ENCODE results near the gene SFTA2. TPM values are rescaled to one million over a fixed set of nuclear protein-coding genes. Genes with fewer than 3 reads are reported as not detected.

Gene SFTA2
- polyA plus RNA-seq, 3 donors = 0.42 to 6.6 TPM; not detected in 1

DNA sequence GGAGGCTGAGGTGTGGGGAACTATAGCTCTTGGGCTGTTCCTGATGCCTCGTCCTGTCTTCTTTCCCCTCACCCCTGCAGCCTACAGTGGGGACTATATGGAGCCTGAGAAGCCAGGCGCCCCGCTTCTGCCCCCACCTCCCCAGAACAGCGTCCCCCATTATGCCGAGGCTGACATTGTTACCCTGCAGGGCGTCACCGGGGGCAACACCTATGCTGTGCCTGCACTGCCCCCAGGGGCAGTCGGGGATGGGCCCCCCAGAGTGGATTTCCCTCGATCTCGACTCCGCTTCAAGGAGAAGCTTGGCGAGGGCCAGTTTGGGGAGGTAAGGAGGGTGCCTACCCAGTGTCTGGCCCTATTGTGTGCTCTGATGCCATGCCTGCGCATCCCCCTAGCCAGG lies 35.4 kb downstream of the SFTA2 start:
- H3K27ac ChIP-seq (ENCODE audit: low read depth, low read length) = no peak overlapping the region
- WGBS, 3 donors = 93 to 95% (median 93%) methylated on average over 13 of the region's 13 CpGs

DNA sequence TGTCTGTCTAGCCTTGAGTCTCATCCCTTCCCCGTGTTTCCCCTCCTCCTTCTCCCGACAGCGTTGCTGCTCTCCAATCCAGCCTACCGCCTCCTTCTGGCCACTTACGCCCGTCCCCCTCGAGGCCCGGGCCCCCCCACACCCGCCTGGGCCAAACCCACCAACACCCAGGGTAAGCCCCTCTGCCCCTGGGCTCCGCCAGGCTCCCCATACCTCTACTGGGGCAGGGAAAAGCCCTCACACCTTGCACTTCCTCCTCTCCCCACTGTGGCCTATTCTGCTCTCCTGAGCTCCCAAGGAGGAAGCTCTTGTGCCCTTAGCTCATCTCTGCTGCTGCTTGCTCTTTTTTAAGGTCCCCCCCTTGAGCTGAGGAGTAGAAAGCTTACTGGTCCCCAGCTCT lies 36.6 kb downstream of the SFTA2 start:
- WGBS, 3 donors = 79 to 88% (median 81%) methylated on average over 10 of the region's 10 CpGs
- H3K27ac ChIP-seq (ENCODE audit: low read depth, low read length) = no peak overlapping the region

DNA sequence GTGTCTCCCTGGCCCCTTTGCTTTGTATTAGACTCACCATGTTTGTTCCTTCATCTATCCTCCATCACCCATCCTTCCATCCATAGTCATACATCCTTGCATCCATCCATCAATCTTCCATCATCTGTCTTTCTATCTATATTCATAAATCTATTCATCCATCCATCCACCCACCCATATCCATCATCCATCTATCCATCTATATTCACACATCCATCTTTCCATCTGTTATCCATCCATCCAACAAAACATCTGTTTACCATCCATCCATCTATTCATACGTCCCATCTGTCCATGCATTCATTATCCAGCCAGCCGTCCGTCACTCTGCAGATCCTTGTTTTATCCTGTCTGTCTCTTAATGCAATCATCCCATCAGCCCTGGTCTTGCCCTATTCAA lies 37.0 kb downstream of the SFTA2 start:
- H3K27ac ChIP-seq (ENCODE audit: low read depth, low read length) = no peak overlapping the region
- WGBS, 3 donors = 89 to 95% (median 94%) methylated on average over 3 of the region's 3 CpGs

DNA sequence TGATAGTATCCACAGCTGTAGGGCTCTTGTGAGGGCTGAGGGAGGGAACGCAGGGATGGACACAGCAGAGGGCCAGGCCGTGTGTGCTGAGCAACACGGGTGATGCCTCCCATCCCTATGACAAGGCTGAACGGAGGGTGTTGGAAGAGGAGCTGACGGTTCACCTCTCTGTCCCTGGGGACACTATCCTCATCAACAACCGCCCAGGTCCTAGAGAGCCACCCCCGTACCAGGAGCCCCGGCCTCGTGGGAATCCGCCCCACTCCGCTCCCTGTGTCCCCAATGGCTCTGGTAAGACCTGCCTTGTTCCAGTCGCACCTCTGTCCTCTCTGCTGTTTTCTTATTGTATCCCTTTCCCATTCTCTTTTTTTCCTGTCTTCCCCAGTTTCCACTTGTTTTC lies 37.6 kb downstream of the SFTA2 start:
- H3K27ac ChIP-seq (ENCODE audit: low read depth, low read length) = no peak overlapping the region
- WGBS, 3 donors = 92% methylated on average over 11 to 12 of the region's 12 CpGs

DNA sequence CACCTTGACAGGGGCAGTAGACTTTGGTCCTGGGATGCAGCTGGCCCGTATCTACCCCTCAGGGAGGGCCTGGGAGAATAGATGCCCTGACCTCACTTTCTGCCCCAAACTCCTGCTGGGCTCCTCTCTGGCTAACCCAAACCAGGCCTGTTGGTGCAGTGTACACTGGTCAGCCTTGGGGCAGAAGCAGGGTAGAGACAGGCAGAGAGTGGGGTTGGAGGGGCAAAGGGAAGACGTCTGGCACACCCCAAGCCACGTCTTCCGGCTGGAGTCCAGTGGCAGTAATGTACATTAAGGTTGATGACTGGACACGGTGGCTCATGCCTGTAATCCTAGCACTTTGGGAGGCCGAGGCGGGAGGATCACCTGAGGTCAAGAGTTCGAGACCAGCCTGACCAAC lies 38.3 kb downstream of the SFTA2 start:
- no peak overlapping the region for H3K27ac ChIP-seq (ENCODE audit: low read depth, low read length)
- WGBS, 3 donors = 92 to 96% (median 92%) methylated on average over 8 of the region's 8 CpGs

DNA sequence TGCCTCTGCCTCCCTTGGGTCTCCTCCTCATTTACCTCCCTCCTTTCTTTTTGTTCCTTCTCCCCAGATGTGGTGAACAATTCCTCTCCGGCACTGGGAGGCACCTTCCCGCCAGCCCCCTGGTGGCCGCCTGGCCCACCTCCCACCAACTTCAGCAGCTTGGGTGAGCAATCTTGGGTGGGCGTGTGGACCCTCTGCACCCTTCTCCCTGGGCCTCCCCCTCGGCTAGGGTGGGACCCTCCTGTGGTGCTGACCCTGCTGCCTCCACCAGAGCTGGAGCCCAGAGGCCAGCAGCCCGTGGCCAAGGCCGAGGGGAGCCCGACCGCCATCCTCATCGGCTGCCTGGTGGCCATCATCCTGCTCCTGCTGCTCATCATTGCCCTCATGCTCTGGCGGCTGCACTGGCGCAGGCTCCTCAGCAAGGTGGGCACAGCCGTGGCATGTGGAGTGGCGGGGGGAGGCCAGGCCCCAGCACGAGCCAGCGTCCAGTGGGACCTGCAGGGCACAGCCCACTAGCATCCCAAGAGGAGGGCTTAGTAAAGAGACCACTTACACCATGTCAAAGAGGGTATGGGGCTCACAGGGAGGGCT lies 38.9 kb downstream of the SFTA2 start:
- no peak overlapping the region for H3K27ac ChIP-seq (ENCODE audit: low read depth, low read length)
- 87 to 90% (median 89%) methylated on average over 15 to 16 of the region's 16 CpGs for WGBS, 3 donors

DNA sequence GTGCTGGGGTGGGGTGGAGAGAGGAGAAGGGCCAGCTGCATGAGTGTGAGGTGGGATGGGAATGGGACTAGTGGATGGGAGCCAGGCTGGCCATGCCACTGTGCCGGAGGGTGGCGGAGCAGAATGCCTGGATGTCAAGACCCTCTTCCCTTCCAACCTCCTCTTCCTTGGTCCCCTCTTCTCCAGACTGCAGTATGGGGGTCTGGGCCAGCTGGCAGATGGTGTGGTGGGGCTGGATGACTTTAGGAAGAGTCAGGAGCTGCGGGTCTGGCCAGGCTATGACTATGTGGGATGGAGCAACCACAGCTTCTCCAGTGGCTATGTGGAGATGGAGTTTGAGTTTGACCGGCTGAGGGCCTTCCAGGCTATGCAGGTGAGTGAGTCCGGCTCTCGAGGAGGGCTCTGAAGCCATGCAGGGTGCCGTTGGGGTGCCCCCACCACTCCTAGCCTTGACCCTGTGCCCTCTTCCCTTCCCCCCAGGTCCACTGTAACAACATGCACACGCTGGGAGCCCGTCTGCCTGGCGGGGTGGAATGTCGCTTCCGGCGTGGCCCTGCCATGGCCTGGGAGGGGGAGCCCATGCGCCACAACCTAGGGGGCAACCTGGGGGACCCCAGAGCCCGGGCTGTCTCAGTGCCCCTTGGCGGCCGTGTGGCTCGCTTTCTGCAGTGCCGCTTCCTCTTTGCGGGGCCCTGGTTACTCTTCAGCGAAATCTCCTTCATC lies 40.0 kb downstream of the SFTA2 start:
- H3K27ac ChIP-seq (ENCODE audit: low read depth, low read length) = no peak overlapping the region
- WGBS, 3 donors = 77 to 88% (median 84%) methylated on average over 21 of the region's 21 CpGs

DNA sequence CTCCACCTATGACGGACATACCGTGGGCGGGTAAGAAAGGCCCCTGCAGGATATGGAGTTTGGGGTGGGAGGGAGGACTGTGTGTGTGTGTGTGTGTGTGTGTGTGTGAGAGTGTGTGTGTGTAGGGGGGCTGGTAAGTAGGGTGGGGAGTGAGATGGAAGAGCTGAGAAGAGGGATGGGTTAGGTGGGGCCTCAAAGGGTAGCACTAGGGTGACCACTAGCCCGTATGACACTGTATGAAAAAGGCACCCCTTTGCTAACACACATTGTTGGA lies 40.6 kb downstream of the SFTA2 start:
- WGBS, 3 donors = 88 to 95% (median 89%) methylated on average over 4 of the region's 4 CpGs
- no peak overlapping the region for H3K27ac ChIP-seq (ENCODE audit: low read depth, low read length)

DNA sequence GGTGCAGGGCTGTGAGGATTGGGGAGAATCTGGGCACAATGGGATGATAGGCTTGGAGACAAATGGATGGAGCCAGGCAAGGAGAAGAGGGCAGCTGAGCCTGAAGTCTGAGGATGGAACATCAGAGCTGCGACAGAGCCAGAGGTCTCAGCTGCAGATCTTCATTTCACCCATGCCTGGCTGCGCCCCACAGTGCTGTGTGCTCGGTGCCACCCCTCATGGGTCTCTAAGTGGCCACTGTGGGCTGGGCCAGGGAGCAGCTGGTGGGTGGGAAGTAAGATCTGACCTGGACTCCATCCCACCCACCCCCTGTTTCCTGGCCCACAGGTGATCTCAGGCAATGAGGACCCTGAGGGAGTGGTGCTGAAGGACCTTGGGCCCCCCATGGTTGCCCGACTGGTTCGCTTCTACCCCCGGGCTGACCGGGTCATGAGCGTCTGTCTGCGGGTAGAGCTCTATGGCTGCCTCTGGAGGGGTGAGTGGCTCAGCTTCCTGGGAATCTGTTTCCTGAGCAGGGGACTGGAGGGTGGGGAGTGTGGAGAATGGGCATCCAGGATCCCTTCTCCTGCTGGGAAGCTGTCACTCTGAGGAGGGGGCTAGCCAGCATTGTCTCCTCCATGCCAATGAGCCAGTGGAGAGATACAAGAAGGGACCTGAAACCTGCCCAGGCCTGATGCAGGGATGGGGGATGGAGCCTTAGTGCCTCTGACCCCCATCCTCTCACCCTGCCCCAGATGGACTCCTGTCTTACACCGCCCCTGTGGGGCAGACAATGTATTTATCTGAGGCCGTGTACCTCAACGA lies 41.1 kb downstream of the SFTA2 start:
- no peak overlapping the region for H3K27ac ChIP-seq (ENCODE audit: low read depth, low read length)
- 86 to 93% (median 86%) methylated on average over 12 of the region's 12 CpGs for WGBS, 3 donors

DNA sequence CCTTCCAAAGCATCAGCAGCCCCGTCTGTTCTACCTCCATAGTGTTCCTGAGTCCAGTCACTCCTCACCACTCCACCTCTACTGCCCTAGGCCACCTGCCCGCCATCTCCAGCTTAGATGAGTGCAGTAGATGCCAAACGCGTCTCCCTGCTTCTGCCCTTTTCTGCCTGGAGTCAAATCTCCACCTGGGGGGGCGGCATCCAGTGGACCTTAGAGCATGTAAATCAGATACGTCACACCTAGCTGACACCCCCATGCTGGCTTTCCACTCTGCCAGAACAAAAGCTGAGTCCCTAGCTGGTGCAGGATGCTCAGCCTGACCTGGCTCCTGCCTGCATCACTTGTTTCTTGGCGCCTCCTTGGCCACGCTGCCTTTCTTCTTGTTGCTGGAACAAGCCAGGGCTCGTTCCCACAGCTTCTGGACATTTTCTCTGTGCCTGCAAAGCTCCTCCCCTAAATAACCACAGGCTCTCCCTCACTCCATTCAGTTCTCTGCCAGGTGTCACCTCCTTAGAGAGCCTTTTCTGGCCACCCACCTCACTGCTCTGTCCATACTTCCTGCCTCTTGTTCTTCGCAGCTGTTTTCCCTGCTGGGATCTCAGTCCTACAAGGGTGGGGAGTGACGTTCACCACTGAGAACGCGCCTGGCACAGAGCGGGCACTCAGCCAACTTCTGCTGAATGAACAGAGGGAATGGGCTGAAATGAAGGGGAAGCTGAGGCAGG lies 41.9 kb downstream of the SFTA2 start:
- H3K27ac ChIP-seq (ENCODE audit: low read depth, low read length) = no peak overlapping the region
- WGBS, 3 donors = 80 to 83% (median 83%) methylated on average over 14 of the region's 14 CpGs

DNA sequence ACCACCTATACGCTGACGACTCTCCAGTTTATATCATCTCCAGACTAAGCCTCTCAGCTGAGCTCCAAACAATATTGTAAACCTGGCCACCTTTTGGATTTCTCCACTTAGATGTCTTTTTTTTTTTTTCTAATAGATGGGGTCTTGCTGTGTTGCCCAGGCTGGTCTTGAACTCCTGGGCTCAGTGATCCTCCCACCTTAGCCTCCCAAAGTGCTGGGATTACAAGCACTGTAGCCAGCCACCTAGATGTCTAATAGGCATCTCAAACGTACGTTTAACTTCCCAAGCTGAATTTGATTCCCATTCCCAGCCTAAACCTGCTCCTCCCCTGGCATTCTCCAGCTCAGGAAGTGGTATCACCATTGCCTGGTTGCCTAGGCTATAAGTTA lies 42.5 kb downstream of the SFTA2 start:
- 78 to 82% (median 81%) methylated on average over 4 of the region's 4 CpGs for WGBS, 3 donors
- H3K27ac ChIP-seq (ENCODE audit: low read depth, low read length) = no peak overlapping the region

DNA sequence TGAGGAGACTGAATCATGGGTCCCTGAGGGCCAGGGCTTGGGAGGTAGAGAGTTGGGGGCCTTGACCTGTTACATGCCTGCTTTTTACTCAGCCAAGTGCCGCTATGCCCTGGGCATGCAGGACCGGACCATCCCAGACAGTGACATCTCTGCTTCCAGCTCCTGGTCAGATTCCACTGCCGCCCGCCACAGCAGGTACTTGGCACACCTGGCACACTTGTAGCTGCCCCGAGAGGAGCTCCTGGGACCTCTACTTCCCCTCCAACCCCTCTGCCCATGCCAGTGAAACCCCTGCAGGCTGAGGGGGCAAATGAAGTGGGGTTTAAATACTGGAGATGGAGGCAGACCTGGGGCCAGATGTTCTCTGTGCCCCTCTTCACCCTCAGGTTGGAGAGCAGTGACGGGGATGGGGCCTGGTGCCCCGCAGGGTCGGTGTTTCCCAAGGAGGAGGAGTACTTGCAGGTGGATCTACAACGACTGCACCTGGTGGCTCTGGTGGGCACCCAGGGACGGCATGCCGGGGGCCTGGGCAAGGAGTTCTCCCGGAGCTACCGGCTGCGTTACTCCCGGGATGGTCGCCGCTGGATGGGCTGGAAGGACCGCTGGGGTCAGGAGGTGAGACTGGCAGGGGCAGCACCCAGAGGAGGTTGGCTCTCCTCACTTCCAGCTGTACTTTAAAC lies 43.0 kb downstream of the SFTA2 start:
- H3K27ac ChIP-seq (ENCODE audit: low read depth, low read length) = no peak overlapping the region
- 91 to 94% (median 92%) methylated on average over 18 of the region's 18 CpGs for WGBS, 3 donors

DNA sequence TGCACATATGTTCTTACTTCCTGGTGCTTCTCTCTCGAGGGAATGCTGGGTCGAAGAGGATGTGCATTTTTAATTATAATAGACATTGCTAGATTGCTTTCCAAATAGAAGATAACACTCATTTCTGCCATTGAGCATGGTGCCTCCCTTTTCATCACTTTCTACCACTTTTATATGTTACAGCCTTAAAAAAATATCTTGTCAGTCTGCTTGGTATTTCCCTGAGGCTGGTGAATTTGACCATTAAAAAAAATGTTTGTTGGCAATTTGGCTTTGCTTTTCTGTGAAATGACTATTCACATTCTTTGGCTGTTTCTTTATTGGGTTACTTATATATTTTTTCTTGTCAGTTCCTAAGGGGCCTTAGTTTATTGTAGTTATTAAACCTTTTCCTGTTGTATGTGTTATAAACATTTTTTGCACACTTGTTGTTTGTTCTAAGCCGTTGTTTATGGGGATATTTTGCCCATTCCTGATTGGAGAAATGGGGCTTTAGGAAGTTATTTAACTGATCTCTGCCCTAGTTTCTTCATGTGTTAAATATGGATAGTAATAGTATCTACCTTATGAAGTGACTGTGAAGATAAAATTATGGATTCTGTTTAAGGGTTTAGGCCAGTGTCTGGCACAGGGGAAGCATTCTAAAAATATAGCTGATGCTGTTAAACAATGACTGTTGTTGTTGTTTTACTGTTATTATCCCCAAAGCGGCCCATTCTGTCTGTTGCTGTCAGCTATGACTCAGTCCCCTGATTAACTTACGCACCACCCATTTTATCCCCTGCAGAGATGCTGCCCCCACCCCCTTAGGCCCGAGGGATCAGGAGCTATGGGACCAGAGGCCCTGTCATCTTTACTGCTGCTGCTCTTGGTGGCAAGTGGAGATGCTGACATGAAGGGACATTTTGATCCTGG lies 43.8 kb downstream of the SFTA2 start:
- 54 to 75% (median 73%) methylated on average over 6 of the region's 6 CpGs for WGBS, 3 donors

DNA sequence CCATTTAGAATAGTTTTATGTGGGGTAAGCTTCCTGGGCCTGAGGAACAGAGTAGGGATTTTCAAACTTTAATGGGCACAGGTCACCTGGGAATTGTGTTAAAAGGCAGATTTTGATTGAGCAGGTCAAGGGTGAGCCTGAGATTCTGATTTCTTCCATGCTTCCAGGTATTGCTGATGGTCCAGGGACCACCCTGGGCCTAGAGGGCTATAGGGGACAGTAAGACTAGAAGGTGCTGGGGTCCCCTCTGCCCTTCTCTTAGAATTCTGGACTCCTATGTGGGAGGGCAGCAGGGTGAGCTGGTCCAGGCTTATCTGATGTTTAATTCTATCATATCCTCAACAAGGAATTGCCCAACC lies 45.1 kb downstream of the SFTA2 start:
- H3K27ac ChIP-seq (ENCODE audit: low read depth, low read length) = no peak overlapping the region

More for the DNA sequence above, 43.8 kb downstream of the SFTA2 start:
- no peak overlapping the region for H3K27ac ChIP-seq (ENCODE audit: low read depth, low read length)

DNA sequence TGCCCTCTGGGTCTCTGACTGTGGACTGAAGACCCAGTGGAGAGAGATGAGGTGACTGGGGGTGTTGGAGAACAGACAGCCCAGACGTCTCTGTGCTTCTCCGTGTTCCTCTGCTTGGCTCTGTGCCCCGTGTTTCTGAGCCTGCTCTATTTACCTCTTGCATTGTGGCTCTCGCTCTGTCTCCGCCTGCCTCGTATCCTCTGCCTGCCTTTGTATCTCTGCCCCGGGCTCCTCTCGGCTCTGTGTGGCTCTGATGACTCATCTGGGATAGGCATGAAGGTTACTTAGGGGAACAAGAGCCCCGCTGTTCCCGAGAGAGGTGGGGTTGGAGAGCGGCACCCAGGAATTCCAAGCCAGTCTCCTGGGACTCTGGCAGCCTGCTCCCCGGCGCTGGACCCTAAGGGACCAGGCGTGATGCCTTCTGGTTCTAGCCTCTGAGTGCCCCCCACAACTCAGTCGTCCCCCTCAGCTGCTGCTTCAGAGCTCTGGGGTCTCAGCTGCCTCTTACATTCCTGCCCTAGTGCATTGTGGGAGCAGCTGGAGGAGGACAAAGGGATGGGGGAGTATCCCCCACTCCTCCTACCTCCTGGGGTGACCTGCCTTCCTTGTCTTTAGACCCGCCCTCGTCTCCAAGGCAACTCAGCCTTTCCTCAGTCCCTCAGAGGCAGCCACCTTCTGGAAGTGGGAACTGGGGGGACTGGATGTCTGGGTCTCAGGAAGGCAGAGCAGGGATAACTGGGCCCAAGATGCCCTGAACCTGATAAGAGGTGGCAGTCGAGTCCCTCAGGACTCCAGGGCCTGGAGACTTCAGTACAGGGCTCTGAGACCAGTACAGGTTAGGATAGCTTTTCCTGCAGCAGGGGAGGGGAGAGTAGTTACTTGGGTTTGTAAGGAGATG lies 45.7 kb downstream of the SFTA2 start:
- no peak overlapping the region for H3K27ac ChIP-seq (ENCODE audit: low read depth, low read length)
- WGBS, 3 donors = 20 to 43% (median 43%) methylated on average over 18 of the region's 18 CpGs

DNA sequence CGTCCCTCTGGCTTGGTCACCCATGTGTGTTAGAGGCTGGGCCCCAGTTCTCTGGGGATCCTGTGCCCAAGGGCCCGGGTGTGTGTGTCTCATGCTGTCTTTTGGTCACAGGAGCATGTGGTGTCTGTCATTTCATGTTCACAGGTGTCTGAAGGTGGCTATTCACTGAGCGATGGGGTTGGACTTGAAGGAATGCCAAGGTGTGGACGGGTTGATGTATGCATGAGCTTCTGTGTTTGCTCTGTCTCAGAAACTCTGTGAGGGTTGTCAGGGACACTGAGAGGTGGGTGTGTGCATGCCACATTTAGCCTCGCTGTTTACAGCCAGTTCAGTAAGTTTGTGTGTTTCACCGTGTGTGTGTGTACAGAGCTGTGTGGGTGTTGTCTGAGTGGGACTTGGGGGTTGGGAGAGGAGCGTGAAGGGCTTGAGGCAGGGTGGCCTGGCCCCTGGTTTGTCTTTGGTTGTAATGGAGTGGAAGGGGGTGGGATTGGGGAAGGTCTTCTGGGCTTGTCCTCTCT lies 46.4 kb downstream of the SFTA2 start:
- no peak overlapping the region for H3K27ac ChIP-seq (ENCODE audit: low read depth, low read length)
- WGBS, 3 donors = 12 to 52% (median 47%) methylated on average over 7 of the region's 7 CpGs
